Liver (tissue), 9 donors: ENCODE results near the gene C12orf54. TPM values are rescaled to one million over a fixed set of nuclear protein-coding genes. Genes with fewer than 3 reads are reported as not detected.
"Not testable (repeated sequence)": the region's sequence is repeated elsewhere in the genome, so short reads cannot be mapped to it uniquely, and the experiment has no call there.

Experiments
- DNase-seq: peaks from one replicate; pipeline ENCODE4 v3.0.0-alpha.2; 2017; ENCODE audit warnings: low spot score
- H3K27ac ChIP-seq, 2 donors: one replicate each; pipeline ENCODE4 v1.7.0; 2013; ENCODE audit warnings: inconsistent platforms in 2 of 2, low read length in 2 of 2, control low read depth in 1 of 2, low read depth in 1 of 2, mild to moderate bottlenecking in 1 of 2
- H3K27me3 ChIP-seq, 4 donors: one replicate each; pipeline versions ENCODE4 v1.6.1 to v1.7.0; 2013; ENCODE audit warnings: low read length in 3 of 4, inconsistent platforms in 1 of 4, mild to moderate bottlenecking in 1 of 4, moderate library complexity in 1 of 4; ENCODE audit not compliant: control insufficient read depth in 4 of 4, insufficient read depth in 4 of 4
- H3K36me3 ChIP-seq, 4 donors: one replicate each; pipeline versions ENCODE4 v1.6.1 to v1.7.0; 2013; ENCODE audit warnings: low read length in 3 of 4, mild to moderate bottlenecking in 3 of 4, low read depth in 1 of 4, moderate library complexity in 1 of 4; ENCODE audit not compliant: control insufficient read depth in 4 of 4, insufficient read depth in 3 of 4
- H3K4me1 ChIP-seq, 4 donors: one replicate each; pipeline versions ENCODE4 v1.6.1 to v1.7.0; 2013; ENCODE audit warnings: low read length in 3 of 4, mild to moderate bottlenecking in 3 of 4, moderate library complexity in 1 of 4; ENCODE audit not compliant: control insufficient read depth in 4 of 4, insufficient read depth in 4 of 4
- H3K4me3 ChIP-seq, 3 donors: one replicate each; pipeline versions ENCODE4 v1.6.1 to v1.7.0; 2013; ENCODE audit warnings: low read length in 3 of 3, control low read depth in 1 of 3, low read depth in 1 of 3, mild to moderate bottlenecking in 1 of 3
- H3K9ac ChIP-seq, 2 donors: one replicate each; pipeline ENCODE4 v1.7.0; 2013; ENCODE audit warnings: low read length in 2 of 2, mild to moderate bottlenecking in 2 of 2, moderate library complexity in 2 of 2, control low read depth in 1 of 2, low read depth in 1 of 2
- H3K9me3 ChIP-seq, 4 donors: one replicate each; pipeline versions ENCODE4 v1.6.1 to v1.7.0; 2013; ENCODE audit warnings: low read length in 3 of 4; ENCODE audit not compliant: control insufficient read depth in 4 of 4
- FOXA1 ChIP-seq: IDR thresholded peaks from 2 replicates; pipeline ENCODE4 v1.6.1; 2016; ENCODE audit warnings: antibody characterized with exemption
- HNF4A ChIP-seq, 2 donors: conservative IDR thresholded peaks; 2 replicates each; pipeline ENCODE4 v1.6.1; 2016; ENCODE audit warnings: antibody characterized with exemption in 2 of 2, mild to moderate bottlenecking in 2 of 2
- MAX ChIP-seq: IDR thresholded peaks from 2 replicates; pipeline ENCODE4 v1.6.1; 2016; ENCODE audit warnings: antibody characterized with exemption
- REST ChIP-seq: IDR thresholded peaks from 2 replicates; pipeline ENCODE4 v1.6.1; 2016; ENCODE audit warnings: antibody characterized with exemption, mild to moderate bottlenecking
- RXRA ChIP-seq, 2 donors: IDR thresholded peaks; 2 replicates each; pipeline ENCODE4 v1.6.1; 2017 to 2018; ENCODE audit warnings: antibody characterized with exemption in 2 of 2, mild to moderate bottlenecking in 1 of 2
- SP1 ChIP-seq: IDR thresholded peaks from 2 replicates; pipeline ENCODE4 v1.6.1; 2018; ENCODE audit warnings: antibody characterized with exemption, mild to moderate bottlenecking
- TAF1 ChIP-seq: conservative IDR thresholded peaks from 2 replicates; pipeline ENCODE4 v1.6.1; 2016; ENCODE audit warnings: antibody characterized with exemption, mild to moderate bottlenecking
- ZBTB33 ChIP-seq: IDR thresholded peaks from 2 replicates; pipeline ENCODE4 v1.6.1; 2016; ENCODE audit warnings: antibody characterized with exemption
- WGBS: extraction: QIAGEN DNeasy Blood & Tissue Kit; methylation state at CpG from one replicate; pipeline ENCODE4 v1.1.7; 2013; 5-methylcytosine and 5-hydroxymethylcytosine counted together
- polyA plus RNA-seq, 2 donors: library from polyadenylated mRNA; stranded (reverse) in 1 of 2; unstranded in 1 of 2; fragments of 200-250 nt in 1 of 2; fragments of >200 nt in 1 of 2; fragmentation: Nextera tagmentation in 1 of 2; extraction: Ambion mirVana in 1 of 2; gene quantifications; one replicate each; pipeline versions ENCODE4 v1.2.1 to v1.2.3, GENCODE V29; 2013 to 2015
- total RNA-seq, 2 donors: library from RNA; depleted of rRNA; stranded (reverse); fragments of >200 nt; gene quantifications; one replicate each; pipeline ENCODE4 v1.2.3, GENCODE V29; 2014
- donor health status: healthy.
- donor health status: healthy.
- donor health status: healthy.
- donor health status: healthy.
- donor health status: healthy.

Gene C12orf54
- total and polyA plus RNA-seq, 4 donors, result not detected

GRCh38 chr12:48459259-48459658, 23.0 kb upstream of the C12orf54 start:
- H3K36me3 ChIP-seq, result no peaks in the 10 kb centered on the region
- WGBS, result 75% methylated on average over 6 of the region's 6 CpGs
- H3K27me3 ChIP-seq, result no peaks in the 10 kb centered on the region
- DNase-seq, result no peak
- H3K27ac ChIP-seq, result no peak overlapping the region
- H3K9me3 ChIP-seq, result no peaks in the 10 kb centered on the region
- H3K4me1 ChIP-seq, result no peaks in the 10 kb centered on the region
- H3K9ac ChIP-seq, result no peak overlapping the region
- no peak overlapping the region for H3K4me3 ChIP-seq
- no peak for TF ChIP-seq HNF4A (conservative IDR thresholded peaks at IDR 0.05)
- TF ChIP-seq SP1, result no peak

- not testable (repeated sequence) for H3K27me3 ChIP-seq, H3K4me1 ChIP-seq, H3K4me3 ChIP-seq, H3K9ac ChIP-seq, H3K36me3 ChIP-seq, H3K27ac ChIP-seq, DNase-seq
- H3K9me3 ChIP-seq, result peaks cover 2 to 11% (median 9%) of the 10 kb centered on the region in 4 donors
- WGBS, result 76% methylated on average over 9 of the region's 9 CpGs
Measured at GRCh38 chr12:48469027-48469426, 13.3 kb upstream of the C12orf54 start.

GRCh38 chr12:48472259-48472658, 10.0 kb upstream of the C12orf54 start, which contains the start of gene ANP32D:
Gene ANP32D (plus strand): TSS chr12:48472559. CDS start chr12:48472665, 106 bp downstream.
- TF ChIP-seq TAF1, result no peak
- no peak for TF ChIP-seq ZBTB33
- no peak for TF ChIP-seq REST
- no peak for TF ChIP-seq MAX
- WGBS, result 89% methylated on average over 7 of the region's 7 CpGs
- peaks cover 2 to 11% (median 9%) of the 10 kb centered on the region in 4 donors for H3K9me3 ChIP-seq

GRCh38 chr12:48473061-48473460, 9.2 kb upstream of the C12orf54 start:
- 74% methylated on average over 9 of the region's 9 CpGs for WGBS
- H3K36me3 ChIP-seq, result no peaks in the 10 kb centered on the region
- H3K27ac ChIP-seq, result no peak overlapping the region
- H3K4me1 ChIP-seq, result no peaks in the 10 kb centered on the region
- H3K4me3 ChIP-seq, result no peak overlapping the region
- DNase-seq, result no peak
- no peak for TF ChIP-seq REST
- TF ChIP-seq RXRA (IDR thresholded peaks at IDR 0.05), result no peak
- no peak for TF ChIP-seq FOXA1
- no peak for TF ChIP-seq MAX
- no peak overlapping the region for H3K9ac ChIP-seq
- no peaks in the 10 kb centered on the region for H3K27me3 ChIP-seq
- H3K9me3 ChIP-seq, result peaks cover 2 to 11% (median 8%) of the 10 kb centered on the region in 4 donors

More at GRCh38 chr12:48472259-48472658, 10.0 kb upstream of the C12orf54 start, which contains the start of gene ANP32D:
- H3K9ac ChIP-seq, result no peak within 1 kb of the TSS
- H3K36me3 ChIP-seq, result no peaks in the 10 kb centered on the region
- H3K27me3 ChIP-seq, result no peaks in the 10 kb centered on the region
- H3K4me3 ChIP-seq, result no peak within 1 kb of the TSS
- no peak within 1 kb of the TSS for H3K27ac ChIP-seq
- DNase-seq, result no peak
- H3K4me1 ChIP-seq, result no peaks in the 10 kb centered on the region

- DNase-seq, H3K36me3 ChIP-seq: not testable (repeated sequence)
- 77% methylated on average over 11 of the region's 11 CpGs for WGBS
Measured at GRCh38 chr12:48474497-48474896, 7.8 kb upstream of the C12orf54 start.

More at GRCh38 chr12:48474497-48474896, 7.8 kb upstream of the C12orf54 start:
- not testable (repeated sequence) for H3K4me3 ChIP-seq, H3K9me3 ChIP-seq, H3K9ac ChIP-seq, H3K4me1 ChIP-seq, H3K27ac ChIP-seq, H3K27me3 ChIP-seq
